GM13976 (cell line): ENCODE results near the gene IGFALS.

Experiments
- DNase-seq: peaks from one replicate; pipeline ENCODE4 v3.0.0; 2012; ENCODE audit warnings: low spot score
- in situ Hi-C: fragments of 300-500 bp; cut with MboI; formaldehyde crosslinking; loops from one replicate; pipeline ENCODE4 v1.12.0; 2022; ENCODE audit warnings: low sequenced_read_pairs, mixed read lengths, inconsistent platforms; ENCODE audit not compliant: unreplicated experiment
- TF ChIP-seq, protein P1 (sequence below): IDR thresholded peaks from 2 replicates; pipeline ENCODE4 v1.5.1; 2012; ENCODE audit warnings: borderline replicate concordance, mild to moderate bottlenecking; ENCODE audit not compliant: insufficient read depth; ENCODE audit errors: extremely low read depth, missing control alignments, control extremely low read depth

IGFALS gene

DNA sequence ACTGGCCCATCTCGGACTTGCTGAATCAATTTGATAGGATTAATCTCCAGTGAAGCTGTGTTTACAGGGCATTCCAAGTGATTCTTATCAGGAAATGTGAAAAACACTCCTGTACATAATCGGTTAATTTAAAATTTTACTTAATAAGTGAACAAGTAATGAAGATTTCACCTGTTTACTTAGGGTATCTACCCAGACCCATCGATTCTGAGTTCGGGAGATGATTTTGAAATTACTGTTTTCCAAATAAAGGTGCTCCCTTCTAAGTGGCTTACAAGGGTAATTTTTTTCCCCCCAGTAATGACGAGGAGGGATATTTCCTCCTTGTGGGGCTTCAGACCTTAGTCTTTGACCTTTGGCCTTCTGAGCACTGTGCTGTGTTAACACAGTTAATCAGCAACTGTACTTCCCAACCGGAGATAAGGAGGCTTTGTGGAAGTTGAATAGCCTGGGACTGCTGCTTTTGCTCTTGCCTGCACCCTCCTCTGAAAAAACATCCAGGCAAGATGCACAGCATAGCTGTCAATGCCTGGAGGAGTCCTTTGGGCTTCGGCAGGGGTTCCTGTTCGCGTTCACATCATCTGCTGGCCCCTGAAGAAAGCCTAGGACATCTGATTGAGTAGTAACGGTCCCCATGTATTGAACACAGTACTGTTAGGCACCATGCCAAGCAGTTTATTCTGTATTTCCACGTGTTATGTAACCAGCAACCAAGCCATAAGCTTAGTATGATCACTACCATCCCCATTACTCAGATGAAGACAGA is 35.3 kb upstream of the IGFALS start:
- DNase-seq = no peak
- in situ Hi-C loops = no loop called here
- TF ChIP-seq, protein P1, sequence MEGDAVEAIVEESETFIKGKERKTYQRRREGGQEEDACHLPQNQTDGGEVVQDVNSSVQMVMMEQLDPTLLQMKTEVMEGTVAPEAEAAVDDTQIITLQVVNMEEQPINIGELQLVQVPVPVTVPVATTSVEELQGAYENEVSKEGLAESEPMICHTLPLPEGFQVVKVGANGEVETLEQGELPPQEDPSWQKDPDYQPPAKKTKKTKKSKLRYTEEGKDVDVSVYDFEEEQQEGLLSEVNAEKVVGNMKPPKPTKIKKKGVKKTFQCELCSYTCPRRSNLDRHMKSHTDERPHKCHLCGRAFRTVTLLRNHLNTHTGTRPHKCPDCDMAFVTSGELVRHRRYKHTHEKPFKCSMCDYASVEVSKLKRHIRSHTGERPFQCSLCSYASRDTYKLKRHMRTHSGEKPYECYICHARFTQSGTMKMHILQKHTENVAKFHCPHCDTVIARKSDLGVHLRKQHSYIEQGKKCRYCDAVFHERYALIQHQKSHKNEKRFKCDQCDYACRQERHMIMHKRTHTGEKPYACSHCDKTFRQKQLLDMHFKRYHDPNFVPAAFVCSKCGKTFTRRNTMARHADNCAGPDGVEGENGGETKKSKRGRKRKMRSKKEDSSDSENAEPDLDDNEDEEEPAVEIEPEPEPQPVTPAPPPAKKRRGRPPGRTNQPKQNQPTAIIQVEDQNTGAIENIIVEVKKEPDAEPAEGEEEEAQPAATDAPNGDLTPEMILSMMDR = no peak

DNA sequence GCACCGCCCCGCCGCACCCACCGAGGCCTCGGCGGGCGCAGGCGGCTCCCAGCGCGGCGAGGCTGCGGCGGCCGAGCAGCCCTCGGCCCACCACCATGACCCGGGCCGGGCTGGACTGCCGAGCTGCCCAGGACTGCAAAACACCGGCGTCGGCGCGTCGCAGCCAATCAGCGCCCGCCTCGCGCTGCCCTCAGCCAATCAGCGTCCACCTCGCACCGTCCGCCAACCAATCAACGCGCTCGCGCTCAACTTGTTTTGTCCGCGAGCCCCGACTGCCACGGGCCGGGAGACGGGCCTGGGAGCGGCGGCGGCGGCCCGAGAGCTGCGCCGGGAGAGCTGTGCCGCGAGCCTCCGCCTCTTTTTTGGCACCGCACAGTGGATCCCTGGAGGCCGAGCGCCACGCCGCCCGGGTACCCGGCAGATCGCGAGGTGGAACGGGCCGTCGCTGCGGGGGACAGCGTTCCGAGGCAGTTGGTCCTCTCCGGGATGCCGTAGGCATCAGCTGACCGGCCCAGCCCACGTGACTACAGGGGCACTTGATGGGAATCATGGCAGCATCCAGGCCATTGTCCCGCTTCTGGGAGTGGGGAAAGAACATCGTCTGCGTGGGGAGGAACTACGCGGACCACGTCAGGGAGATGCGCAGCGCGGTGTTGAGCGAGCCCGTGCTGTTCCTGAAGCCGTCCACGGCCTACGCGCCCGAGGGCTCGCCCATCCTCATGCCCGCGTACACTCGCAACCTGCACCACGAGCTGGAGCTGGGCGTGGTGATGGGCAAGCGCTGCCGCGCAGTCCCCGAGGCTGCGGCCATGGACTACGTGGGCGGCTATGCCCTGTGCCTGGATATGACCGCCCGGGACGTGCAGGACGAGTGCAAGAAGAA is 33.4 kb upstream of the IGFALS start, which contains the start of the genes FAHD1 and HAGH:
FAHD1 (plus strand) TSS at position 516 of the 883 bp plus-strand sequence; CDS start at position 549, 33 bp downstream.
HAGH (minus strand) TSS at position 135 of the 883 bp plus-strand sequence; CDS start at position 97, 38 bp downstream.
- DNase-seq = peak; percentile 99
- in situ Hi-C loops = no loop called here
- TF ChIP-seq, protein P1 = no peak

DNA sequence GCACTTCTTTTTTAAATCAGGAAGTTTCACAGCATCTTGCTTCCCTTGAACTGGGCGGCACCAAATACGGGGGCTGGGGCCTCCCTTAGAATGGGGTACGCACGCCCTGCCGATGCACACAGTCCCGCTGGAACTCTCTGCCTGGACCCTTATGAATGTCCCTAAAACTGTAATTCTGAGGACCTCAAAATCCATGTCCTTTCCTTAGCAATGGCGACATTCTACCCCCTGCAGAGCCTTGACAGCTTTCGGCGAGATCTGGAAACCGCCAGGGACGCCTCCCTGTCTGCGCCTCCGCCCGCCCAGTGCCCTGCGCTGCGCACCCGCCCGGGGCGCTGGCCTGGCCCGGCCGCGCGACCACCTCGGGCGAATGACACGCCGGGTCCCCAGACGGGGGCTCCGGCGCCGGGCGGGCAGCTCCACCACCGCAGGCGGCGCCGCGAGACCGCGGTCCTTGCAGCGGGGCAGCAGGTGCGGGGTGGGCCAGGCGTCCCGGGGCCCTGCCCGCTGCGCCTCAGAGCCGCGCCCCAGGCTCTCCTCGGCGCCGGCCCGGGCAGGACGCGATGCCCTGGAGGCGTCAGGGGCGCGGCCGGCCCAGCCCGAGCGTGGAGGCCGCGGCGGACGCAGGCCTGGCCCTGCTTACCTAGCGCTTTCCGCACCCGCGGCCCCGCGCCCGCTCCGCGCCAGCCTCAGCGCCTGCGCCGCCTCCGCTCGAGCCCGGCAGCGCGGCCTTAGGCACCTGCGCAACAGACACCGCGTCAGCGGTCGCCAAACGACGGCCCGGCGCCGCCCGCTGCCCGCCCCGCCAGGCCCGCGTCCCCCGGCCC is 32.6 kb upstream of the IGFALS start:
- TF ChIP-seq, protein P1 = no peak
- peak; percentile 89 for DNase-seq

DNA sequence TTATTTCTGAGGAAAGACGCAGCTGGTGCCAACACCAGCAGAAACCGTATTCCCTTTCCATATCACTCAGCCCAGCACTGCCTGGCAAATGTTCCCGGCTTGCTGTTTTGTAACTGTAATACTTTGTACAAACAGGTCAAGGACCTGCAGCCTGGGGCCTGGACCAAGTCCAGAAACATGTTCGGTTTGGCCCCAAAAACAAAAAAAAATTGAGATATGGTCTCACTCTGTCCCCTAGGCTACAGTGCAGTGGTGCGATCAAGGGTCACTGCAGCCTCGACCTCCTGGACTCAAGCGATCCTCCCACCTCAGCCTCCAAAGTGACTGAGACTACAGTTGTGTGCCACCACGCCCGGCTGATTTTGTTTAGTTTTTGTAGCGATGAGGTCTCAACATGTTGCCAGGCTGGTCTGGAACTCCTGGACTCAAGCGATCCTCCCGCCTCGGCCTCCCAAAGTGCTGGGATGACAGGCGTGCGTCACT is 31.9 kb upstream of the IGFALS start:
- in situ Hi-C loops = no loop called here
- TF ChIP-seq, protein P1 = no peak
- DNase-seq = no peak

More for the DNA sequence above, 32.6 kb upstream of the IGFALS start:
- in situ Hi-C loops = no loop called here

DNA sequence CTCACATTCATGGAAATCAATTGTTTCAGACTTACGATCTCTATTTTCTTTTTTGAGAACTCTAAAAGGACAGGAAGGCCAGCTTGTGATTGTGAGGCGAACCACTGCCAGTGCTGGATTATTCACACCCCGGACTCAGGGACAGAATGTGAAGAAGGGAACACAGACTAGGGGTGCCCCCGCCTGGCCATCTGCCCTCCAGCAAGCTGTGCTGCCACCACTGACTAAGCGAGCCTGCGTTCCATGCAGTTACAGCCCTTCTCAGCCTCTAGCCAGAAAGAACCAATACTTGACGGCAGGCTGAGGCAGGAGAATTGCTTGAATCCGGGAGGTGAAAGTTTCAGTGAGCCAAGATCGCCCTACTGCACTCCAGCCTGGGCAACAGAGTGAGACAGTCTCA is 30.3 kb upstream of the IGFALS start:
- DNase-seq = peak; percentile 54
- in situ Hi-C loops = no loop called here
- TF ChIP-seq, protein P1 = no peak
